Measurements from ENCODE around the gene EIF4E1B. TPM values are rescaled to one million over a fixed set of nuclear protein-coding genes. Genes with fewer than 3 reads are reported as not detected.

EIF4E1B gene
- total RNA-seq, 1 experiment from 2014 or later = not detected

DNA sequence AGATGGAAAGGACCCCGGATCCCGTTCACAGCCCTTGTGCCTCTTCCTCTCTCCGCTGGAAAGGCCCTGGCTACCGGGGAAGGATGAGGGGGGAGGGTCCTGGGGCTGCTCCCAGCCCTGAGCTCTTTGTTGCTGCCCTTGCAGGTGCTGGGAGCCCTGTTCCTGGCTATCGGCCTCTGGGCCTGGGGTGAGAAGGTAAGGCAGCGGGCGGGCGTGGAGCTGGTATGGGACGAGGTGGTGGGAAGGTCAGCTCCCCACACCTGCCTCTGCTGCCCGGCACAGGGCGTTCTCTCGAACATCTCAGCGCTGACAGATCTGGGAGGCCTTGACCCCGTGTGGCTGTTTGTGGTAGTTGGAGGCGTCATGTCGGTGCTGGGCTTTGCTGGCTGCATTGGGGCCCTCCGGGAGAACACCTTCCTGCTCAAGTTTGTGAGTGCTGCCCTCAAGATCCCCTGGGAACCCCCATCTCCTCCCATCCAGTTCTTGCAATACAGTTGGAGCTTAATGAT, 21.1 kb downstream of the EIF4E1B start:
- H3K27ac ChIP-seq (ENCODE audit: low read depth, low read length, poor library complexity, severe bottlenecking) = no peak overlapping the region
- H3K4me3 ChIP-seq (ENCODE audit: low read depth, low read length, poor library complexity, severe bottlenecking) = no peak overlapping the region
- TF ChIP-seq EZH2 (IDR thresholded peaks at IDR 0.05; ENCODE audit: borderline replicate concordance, low read depth, low read length, poor library complexity, severe bottlenecking) = no peak
- TF ChIP-seq, protein P1, sequence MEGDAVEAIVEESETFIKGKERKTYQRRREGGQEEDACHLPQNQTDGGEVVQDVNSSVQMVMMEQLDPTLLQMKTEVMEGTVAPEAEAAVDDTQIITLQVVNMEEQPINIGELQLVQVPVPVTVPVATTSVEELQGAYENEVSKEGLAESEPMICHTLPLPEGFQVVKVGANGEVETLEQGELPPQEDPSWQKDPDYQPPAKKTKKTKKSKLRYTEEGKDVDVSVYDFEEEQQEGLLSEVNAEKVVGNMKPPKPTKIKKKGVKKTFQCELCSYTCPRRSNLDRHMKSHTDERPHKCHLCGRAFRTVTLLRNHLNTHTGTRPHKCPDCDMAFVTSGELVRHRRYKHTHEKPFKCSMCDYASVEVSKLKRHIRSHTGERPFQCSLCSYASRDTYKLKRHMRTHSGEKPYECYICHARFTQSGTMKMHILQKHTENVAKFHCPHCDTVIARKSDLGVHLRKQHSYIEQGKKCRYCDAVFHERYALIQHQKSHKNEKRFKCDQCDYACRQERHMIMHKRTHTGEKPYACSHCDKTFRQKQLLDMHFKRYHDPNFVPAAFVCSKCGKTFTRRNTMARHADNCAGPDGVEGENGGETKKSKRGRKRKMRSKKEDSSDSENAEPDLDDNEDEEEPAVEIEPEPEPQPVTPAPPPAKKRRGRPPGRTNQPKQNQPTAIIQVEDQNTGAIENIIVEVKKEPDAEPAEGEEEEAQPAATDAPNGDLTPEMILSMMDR (conservative IDR thresholded peaks at IDR 0.05; ENCODE audit: low read depth, low read length) = no peak
- ChIA-PET POLR2A (ENCODE audit: low non-redundant PET) (no interaction called here), CTCF (interaction anchor here (1.5 kb wide), 1 partner anchor 9 kb away, joined by 3 read pairs; no protein-coding TSS in a partner anchor)
- H3K27me3 ChIP-seq (replicated peaks; ENCODE audit: insufficient read depth, low read depth, low read length, poor library complexity) = no peaks in the 10 kb centered on the region
- DNase-seq (ENCODE audit: low spot score) = no peak
- H3K9me3 ChIP-seq (ENCODE audit: low read depth, low read length, poor library complexity, severe bottlenecking) = no peaks in the 10 kb centered on the region
- BruUV-seq (replicated peaks) = no TSS peak
- H3K4me1 ChIP-seq (ENCODE audit: insufficient read depth, low read length, poor library complexity, severe bottlenecking) = no peaks in the 10 kb centered on the region
- intact Hi-C loops (cut with micrococcal nuclease; ENCODE audit: unreplicated experiment) = no loop called here
- no peaks in the 10 kb centered on the region for H3K36me3 ChIP-seq (ENCODE audit: insufficient read depth, low read length, poor library complexity, severe bottlenecking)

DNA sequence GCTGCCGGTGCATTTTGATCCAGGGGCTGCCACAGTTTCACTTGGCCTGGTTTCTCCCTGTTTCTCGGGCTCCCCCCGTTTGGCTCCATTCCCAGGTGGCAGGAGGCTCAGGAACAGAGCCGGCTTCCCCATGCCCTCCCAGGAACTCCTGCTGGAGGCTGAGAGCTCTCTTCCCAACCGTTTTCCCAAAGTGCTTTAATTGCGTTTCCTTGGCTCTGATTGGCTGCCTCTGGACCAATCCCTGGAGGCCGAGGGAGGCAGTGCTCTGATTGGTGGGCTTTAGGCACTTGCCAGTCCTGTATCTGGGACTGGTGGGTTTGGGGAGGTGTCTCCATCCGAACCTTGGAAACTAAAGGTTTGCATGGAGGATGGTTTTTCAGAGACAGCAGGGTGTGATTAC, 21.7 kb downstream of the EIF4E1B start:
- Histone ChIP-seq H3K27me3 (replicated peaks; ENCODE audit: insufficient read depth, low read depth, low read length, poor library complexity) (no peaks in the 10 kb centered on the region), H3K27ac (ENCODE audit: low read depth, low read length, poor library complexity, severe bottlenecking) (no peak overlapping the region), H3K4me1 (ENCODE audit: insufficient read depth, low read length, poor library complexity, severe bottlenecking) (no peaks in the 10 kb centered on the region), H3K9me3 (ENCODE audit: low read depth, low read length, poor library complexity, severe bottlenecking) (no peaks in the 10 kb centered on the region), H3K4me3 (ENCODE audit: low read depth, low read length, poor library complexity, severe bottlenecking) (no peak overlapping the region), H3K36me3 (ENCODE audit: insufficient read depth, low read length, poor library complexity, severe bottlenecking) (no peaks in the 10 kb centered on the region)
- DNase-seq (ENCODE audit: low spot score) = no peak
- intact Hi-C loops (cut with micrococcal nuclease; ENCODE audit: unreplicated experiment) = no loop called here
- TF ChIP-seq, protein P1 (conservative IDR thresholded peaks at IDR 0.05; ENCODE audit: low read depth, low read length) = no peak
- TF ChIP-seq EZH2 (IDR thresholded peaks at IDR 0.05; ENCODE audit: borderline replicate concordance, low read depth, low read length, poor library complexity, severe bottlenecking) = no peak
- ChIA-PET CTCF (interaction anchor here (1.5 kb wide), 1 partner anchor 9 kb away, joined by 3 read pairs; no protein-coding TSS in a partner anchor), POLR2A (ENCODE audit: low non-redundant PET) (no interaction called here)
- BruUV-seq (replicated peaks) = no TSS peak

DNA sequence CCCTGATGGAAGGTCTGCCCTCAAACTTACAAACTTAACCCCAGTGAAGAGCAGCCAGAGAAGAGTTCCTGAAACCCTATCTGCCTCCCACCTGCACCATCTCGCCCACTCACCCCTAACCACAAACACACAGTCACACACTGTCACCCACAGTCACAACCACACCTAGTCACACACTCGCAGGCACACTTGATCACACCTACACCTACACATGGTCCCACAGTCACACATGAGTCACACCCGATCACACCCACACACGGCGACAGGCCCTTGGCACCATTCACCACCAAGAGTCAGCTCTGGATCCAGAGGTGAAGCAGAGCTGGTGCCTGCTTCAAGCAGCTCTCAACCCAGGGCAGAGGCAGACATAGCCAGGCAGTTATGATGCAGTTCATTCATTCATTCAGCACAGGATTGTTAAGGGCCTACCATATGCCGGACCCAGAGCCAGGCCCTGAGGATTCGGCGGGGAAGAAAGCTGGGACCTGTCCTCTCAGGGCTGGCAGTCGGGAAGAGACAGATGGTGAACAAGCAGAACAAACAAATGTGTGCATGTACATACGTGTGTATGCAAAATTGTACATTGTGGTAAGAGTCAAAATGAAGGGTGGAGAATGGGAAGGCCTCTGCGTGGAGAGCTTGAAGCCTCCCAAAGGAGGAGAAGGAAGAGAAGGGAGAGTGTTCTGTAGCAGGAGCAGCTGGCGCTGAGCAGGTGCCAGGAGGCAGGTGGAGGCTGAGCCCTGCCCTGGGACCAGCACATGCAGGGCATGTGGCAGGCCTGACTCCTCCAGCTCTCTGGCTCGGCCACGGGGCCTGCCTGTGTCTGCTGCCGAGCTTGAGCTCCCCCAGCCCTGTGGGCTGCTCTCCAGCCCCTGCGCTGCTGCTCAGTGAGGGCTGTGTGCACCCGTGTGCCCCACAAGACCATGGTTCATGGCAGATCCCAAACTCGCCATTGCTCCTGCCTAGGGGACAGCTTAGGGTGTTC, 23.2 kb downstream of the EIF4E1B start:
- Histone ChIP-seq H3K36me3 (ENCODE audit: insufficient read depth, low read length, poor library complexity, severe bottlenecking) (no peaks in the 10 kb centered on the region), H3K27ac (ENCODE audit: low read depth, low read length, poor library complexity, severe bottlenecking) (no peak overlapping the region), H3K4me3 (ENCODE audit: low read depth, low read length, poor library complexity, severe bottlenecking) (no peak overlapping the region), H3K27me3 (replicated peaks; ENCODE audit: insufficient read depth, low read depth, low read length, poor library complexity) (no peaks in the 10 kb centered on the region), H3K9me3 (ENCODE audit: low read depth, low read length, poor library complexity, severe bottlenecking) (no peaks in the 10 kb centered on the region), H3K4me1 (ENCODE audit: insufficient read depth, low read length, poor library complexity, severe bottlenecking) (no peaks in the 10 kb centered on the region)
- intact Hi-C loops (cut with micrococcal nuclease; ENCODE audit: unreplicated experiment) = no loop called here
- POLR2A ChIA-PET (ENCODE audit: low non-redundant PET) = no interaction called here
- no peak for TF ChIP-seq EZH2 (IDR thresholded peaks at IDR 0.05; ENCODE audit: borderline replicate concordance, low read depth, low read length, poor library complexity, severe bottlenecking)
- TF ChIP-seq, protein P1 (conservative IDR thresholded peaks at IDR 0.05; ENCODE audit: low read depth, low read length) = no peak
- CTCF ChIA-PET = interaction anchor here (0.9 kb wide), 1 partner anchor 935 kb away, joined by 3 read pairs; no protein-coding TSS in a partner anchor
- no peak for DNase-seq (ENCODE audit: low spot score)
- no TSS peak for BruUV-seq (replicated peaks)
